Stomach (tissue), 4 donors: ENCODE results near the gene SHANK2.

Source experiments
- CTCF ChIP-seq, 7 experiments: fragments of 450-650 bp in 4 of 7; fragments of 200-600 bp in 3 of 7; sonication (generic) in 3 of 7; IDR thresholded peaks; one replicate each; pipeline ENCODE4 v1.5.1; 2016 to 2019; ENCODE audit warnings: antibody characterized with exemption in 7 of 7, control low read depth in 2 of 7, mild to moderate bottlenecking in 1 of 7
- EP300 ChIP-seq: sonication (generic); formaldehyde crosslinking; IDR thresholded peaks from one replicate; pipeline ENCODE4 v1.6.1; 2017; ENCODE audit warnings: antibody characterized with exemption
- POLR2A ChIP-seq, 4 donors: fragments of 450-650 bp; IDR thresholded peaks; one replicate each; pipeline ENCODE4 v1.6.1; 2016; ENCODE audit warnings: antibody characterized with exemption in 4 of 4, control low read depth in 2 of 4, mild to moderate bottlenecking in 1 of 4, moderate library complexity in 1 of 4

GRCh38 chr11:71240061-71240690, 12.2 kb downstream of the SHANK2 start:
- TF ChIP-seq CTCF (IDR thresholded peaks at IDR 0.05) (no peak), EP300 (no peak), POLR2A (IDR thresholded peaks at IDR 0.05) (no peak)
